ENCODE measurements around the gene TOX3. TPM values are rescaled to one million over a fixed set of nuclear protein-coding genes. Genes with fewer than 3 reads are reported as not detected.

The TOX3 gene
- total RNA-seq, 1 experiment from 2014 or later = 20.2 TPM

GRCh38 chr16:52512297-52512987 lies 34.5 kb downstream of the TOX3 start:
- Histone ChIP-seq H3K9ac (ENCODE audit: extremely low read depth, insufficient read length, low read length) (no peak overlapping the region), H3T11ph (ENCODE audit: low read length) (no peak overlapping the region), H4K8ac (replicated peaks; ENCODE audit: insufficient read length, low read depth, low read length) (no peak overlapping the region), H4K91ac (ENCODE audit: insufficient read length, low read depth, low read length) (no peak overlapping the region), H2BK12ac (ENCODE audit: insufficient read length, low read depth, low read length) (no peak overlapping the region), H2BK20ac (ENCODE audit: low read depth, low read length, poor library complexity, severe bottlenecking) (no peak overlapping the region), H3K9me3 (ENCODE audit: control insufficient read depth, low read depth, low read length) (no peaks in the 10 kb centered on the region), H3K23ac (ENCODE audit: insufficient read length, low read depth, low read length) (no peak overlapping the region), H3K79me2 (ENCODE audit: insufficient read depth, low read length) (no peaks in the 10 kb centered on the region; the same call in 1 of the 2 replicates), H4K20me1 (ENCODE audit: control insufficient read depth, insufficient read depth, insufficient read length) (no peaks in the 10 kb centered on the region), H3K4me1 (ENCODE audit: insufficient read depth, low read length) (peaks cover 6% of the 10 kb centered on the region; the same call in 1 of the 2 replicates), H3K79me1 (ENCODE audit: insufficient read depth, low read depth, low read length, poor library complexity, severe bottlenecking) (peaks cover 7% of the 10 kb centered on the region), H3K4ac (ENCODE audit: low read depth, low read length) (no peak overlapping the region), H2BK120ac (ENCODE audit: low read depth, low read length, poor library complexity, severe bottlenecking) (no peak overlapping the region), H2BK5ac (ENCODE audit: insufficient read length, low read length) (no peak overlapping the region), H3K23me2 (ENCODE audit: insufficient read length, low read depth, low read length, poor library complexity, severe bottlenecking) (no peaks in the 10 kb centered on the region), H2AK5ac (ENCODE audit: insufficient read length, low read length) (no peak overlapping the region), H2AFZ (ENCODE audit: low read length) (no peak overlapping the region), H3K27ac (ENCODE audit: insufficient read length, low read depth, low read length) (no peak overlapping the region), H3K14ac (ENCODE audit: insufficient read depth, low read length) (no peak overlapping the region), H3K18ac (ENCODE audit: insufficient read length, low read depth, low read length) (no peak overlapping the region), H3K27me3 (ENCODE audit: insufficient read depth, low read length) (no peaks in the 10 kb centered on the region), H2BK15ac (ENCODE audit: low read depth, low read length) (no peak overlapping the region), H3K56ac (ENCODE audit: insufficient read length, low read depth, low read length) (no peak overlapping the region), H3K4me2 (ENCODE audit: insufficient read depth, insufficient read length, low read length) (no peak overlapping the region), H4K5ac (ENCODE audit: insufficient read length, low read depth, low read length) (no peak overlapping the region)
- H3K27me3 Mint-ChIP-seq (ENCODE audit: low read depth) = no peaks in the 10 kb centered on the region
- H3K27ac Mint-ChIP-seq = peak overlapping the region in 2 of 3 experiments; percentile 34 to 47; a peak in 3 of 7 replicates
- TF ChIP-seq CTCF (conservative IDR thresholded peaks at IDR 0.05) = no peak
- no CpG with 5 or more reads among the region's 4 CpGs for WGBS (ENCODE audit: extremely low coverage, insufficient read length, low lambda C conversion rate)
- no peaks in the 10 kb centered on the region for H3K9me3 Mint-ChIP-seq
- DNase-seq = no peak
- peaks cover 5 to 49% (median 14%) of the 10 kb centered on the region in 3 experiments; a peak in 6 of 7 replicates for H3K36me3 Mint-ChIP-seq (ENCODE audit: insufficient read depth in 1 of 3, low read depth in 3 of 3)
- H3K4me3 Mint-ChIP-seq = peak overlapping the region in 1 of 2 experiments; percentile 3; a peak in 1 of 5 replicates
- peaks cover 32 to 41% of the 10 kb centered on the region in 2 experiments for H3K4me1 Mint-ChIP-seq

Data from H9 (cell line).